ENCODE data around the gene RPL10.

RPL10 gene

DNA sequence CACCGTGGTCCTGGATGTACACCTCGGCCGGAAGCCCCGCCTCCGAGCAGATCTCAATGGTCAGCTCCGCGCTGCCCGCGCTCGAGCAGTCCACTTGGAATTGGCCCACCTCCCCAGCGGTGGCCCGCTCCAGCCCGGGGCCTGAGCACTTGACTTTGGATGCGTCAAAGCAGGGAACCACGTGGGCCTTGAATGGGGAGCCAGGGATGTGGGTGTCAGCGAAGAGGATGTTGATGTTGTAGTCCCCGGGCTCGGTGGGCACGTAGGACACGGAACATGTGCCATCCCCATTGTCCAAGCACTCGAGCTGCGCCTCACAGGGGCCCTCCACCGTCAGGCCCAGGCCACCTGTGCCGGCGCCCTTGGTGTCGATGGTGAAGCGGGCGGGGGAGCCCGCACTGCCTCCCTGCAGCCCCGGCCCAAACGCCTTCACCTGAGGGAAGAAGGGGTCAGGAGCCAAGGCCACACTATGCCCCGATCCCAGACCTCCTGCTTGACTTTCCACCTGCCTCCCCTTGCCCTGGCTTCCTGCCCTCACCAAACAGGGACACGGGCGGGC lies 37.9 kb upstream of the RPL10 start:
- in situ Hi-C loops (cut with MboI; ENCODE audit: low sequenced_read_pairs) = no loop called here

DNA sequence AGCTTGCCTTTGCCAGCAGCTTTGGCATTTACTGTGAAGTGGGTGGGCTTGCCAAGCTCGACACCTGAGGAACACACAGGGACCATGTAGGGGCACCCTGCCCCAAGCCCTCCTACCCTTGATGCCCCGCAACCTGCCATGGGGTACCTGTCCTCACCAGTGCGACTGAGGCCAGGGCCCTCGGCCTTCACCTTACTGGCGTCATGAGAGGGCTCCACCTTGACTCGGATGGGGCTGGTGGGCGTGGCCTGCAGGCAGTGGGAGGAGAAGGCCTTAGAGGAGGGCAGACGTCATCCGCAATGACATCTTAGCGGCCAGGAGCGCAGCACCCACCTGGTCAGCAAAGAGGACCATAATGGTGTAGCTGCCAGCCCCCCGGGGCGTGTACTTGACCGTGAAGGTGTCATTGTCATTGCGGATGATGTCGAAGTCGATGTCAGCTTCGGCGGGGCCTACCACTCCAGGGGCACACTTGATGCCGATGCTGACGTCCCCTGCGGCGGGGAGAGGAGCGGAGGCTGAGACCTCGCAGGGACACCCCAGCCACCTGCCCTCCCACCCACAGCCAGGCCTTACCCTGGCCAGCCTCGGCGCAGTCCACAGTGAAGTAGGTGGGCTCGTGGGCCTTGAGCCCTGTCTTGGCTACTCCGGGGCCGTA lies 36.0 kb upstream of the RPL10 start:
- in situ Hi-C loops (cut with MboI; ENCODE audit: low sequenced_read_pairs) = no loop called here

DNA sequence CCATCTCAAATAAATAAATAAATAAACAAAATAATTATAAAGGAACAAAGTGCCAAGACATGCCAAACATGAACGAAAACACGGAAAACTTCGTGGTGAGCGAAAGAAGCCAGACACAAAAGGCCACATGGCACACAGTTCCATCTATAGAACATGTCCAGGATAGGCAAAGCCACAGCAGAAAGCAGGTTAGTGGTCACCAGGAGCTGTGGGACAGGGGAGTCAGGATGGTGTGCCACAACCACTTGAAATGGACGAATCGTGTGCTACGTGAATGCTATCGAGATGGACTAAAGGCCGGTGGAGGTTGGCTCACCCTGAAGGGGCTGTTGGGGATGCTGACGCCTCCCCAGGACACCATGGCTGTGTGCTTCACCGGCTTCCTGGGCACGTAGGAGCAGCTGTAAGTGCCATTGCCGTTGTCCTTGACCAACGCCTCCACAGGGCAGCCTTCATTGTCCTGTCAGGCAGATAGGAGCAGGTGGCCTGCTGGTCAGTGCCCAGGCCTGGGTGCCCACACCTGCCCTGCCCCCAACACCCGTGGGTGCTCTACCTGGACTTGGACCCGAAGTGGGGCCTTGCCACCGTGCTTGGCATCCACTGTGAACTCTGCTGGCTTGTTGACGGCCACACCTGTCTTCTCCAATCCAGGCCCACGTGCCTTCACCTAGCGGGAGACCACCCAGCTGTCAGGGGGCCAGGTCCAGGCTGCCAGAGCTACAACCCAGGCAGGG lies 34.3 kb upstream of the RPL10 start:
- in situ Hi-C loops (cut with MboI; ENCODE audit: low sequenced_read_pairs) = no loop called here

DNA sequence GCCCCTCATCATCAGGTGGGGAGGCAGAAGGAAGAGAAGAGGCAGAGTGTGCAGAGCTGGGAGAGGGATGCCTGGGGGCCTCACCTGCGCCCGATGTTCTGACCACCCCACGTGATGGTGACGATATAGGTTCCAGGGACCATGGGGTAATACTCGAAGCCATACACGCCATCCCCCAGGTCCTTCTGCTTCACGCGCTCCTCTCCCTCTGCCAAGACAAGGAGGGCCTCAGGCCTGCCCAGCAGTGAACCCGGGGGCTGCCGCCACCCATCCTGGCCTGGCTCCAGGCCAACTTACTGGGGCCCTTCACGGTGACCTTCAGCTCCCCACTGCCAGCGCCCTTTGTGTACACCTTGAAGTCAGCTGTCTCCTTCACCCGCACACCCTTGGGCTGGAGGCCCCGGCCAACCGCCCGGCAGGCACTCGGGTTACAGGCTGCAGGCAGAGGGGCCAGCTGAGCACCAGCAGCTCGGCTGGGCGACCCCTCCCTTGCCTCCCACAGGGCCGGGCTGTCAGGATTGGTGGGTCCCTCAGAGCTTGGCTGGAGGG lies 33.1 kb upstream of the RPL10 start:
- in situ Hi-C loops (cut with MboI; ENCODE audit: low sequenced_read_pairs) = no loop called here

DNA sequence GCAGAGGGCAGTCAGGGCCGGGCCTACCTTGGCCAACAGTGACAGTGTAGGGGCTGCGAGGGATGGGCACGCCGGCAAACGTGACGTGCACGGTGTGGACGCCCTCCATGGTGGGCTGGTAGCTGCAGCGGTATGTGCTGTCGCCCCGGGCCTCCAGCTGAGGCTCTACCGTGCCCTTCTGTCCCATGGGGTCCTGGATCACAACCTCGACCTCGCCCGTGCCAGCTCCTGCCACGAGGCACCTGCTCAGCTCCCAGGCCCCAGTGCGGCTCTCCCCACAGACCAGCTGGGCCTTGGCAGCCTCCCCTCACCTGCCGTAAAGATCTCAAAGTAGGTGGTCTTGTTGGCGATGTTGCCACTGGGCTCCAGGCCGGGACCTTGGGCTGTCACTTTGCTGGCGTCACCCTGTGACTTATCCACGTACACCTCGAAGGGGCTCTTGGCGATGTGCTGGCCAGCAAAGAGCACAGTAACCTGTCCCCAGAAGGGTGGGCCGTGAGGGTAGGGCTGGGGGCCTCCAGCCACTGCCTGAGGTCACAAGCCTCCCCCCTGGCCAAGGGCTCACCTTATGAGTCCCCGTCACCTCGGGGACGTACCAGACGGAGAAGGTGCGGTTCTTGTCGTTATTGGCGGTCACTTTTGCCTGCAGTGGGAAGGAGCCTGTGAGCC lies 32.0 kb upstream of the RPL10 start:
- in situ Hi-C loops (cut with MboI; ENCODE audit: low sequenced_read_pairs) = no loop called here

DNA sequence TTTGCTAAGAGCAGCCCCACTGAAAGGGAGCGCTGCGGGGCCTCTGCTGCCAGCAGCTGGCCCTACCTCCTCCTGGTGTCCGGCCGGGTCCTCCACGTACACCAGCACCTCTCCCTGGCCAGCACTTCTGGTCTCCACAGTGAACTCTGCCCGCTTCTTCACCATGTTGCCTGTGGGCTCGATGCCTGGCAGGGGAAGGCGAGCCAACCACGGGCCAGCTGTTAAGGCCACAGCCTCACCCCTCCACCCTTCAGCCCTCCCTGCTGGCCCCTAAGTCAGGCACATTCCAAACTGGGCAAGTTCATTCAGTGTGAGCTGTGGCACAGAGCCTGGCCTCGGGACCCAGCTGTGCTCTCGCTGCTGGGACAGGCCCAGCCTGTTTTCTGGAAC lies 31.5 kb upstream of the RPL10 start:
- in situ Hi-C loops (cut with MboI; ENCODE audit: low sequenced_read_pairs) = no loop called here

DNA sequence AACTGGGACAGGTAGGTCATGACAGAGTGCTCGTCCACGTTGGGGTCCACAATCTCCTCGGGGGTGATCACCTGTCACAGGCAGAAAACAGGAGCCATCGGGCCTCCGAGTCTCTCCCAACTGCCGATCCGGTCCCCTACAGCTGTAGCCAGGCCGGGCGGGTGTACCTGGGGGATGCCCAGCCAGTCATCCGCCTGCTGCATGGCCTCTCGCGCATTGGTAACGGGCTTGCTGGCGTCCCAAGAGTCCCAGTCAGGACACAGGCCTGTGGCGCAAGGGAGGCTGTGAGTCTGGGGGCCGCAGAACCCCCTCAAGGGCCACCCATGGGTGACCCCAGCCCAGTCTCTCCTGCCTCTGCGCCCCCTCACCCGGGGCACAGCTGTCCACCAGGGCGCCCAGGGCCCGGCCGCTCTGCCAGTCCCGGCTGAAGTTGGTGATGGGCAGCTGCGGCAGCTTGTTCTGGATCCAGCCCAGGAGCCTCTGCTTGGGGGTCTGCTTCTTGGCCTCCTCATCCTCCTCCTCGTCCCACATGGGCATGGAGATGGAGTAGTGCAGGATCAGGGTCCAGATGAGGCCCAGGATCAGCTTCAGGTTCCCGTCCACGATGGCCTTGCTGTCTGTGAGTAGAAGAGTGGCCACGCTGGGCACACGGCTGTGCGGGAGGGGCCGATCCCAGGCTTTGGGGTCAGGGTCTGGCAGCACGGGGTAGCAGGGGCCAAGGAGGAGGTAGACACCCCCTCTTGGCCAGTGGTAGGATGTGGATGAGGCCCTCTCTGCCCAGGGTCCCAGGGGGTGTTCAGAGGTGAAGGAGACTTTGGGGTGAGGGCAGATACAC lies 30.5 kb upstream of the RPL10 start:
- in situ Hi-C loops (cut with MboI; ENCODE audit: low sequenced_read_pairs) = no loop called here

DNA sequence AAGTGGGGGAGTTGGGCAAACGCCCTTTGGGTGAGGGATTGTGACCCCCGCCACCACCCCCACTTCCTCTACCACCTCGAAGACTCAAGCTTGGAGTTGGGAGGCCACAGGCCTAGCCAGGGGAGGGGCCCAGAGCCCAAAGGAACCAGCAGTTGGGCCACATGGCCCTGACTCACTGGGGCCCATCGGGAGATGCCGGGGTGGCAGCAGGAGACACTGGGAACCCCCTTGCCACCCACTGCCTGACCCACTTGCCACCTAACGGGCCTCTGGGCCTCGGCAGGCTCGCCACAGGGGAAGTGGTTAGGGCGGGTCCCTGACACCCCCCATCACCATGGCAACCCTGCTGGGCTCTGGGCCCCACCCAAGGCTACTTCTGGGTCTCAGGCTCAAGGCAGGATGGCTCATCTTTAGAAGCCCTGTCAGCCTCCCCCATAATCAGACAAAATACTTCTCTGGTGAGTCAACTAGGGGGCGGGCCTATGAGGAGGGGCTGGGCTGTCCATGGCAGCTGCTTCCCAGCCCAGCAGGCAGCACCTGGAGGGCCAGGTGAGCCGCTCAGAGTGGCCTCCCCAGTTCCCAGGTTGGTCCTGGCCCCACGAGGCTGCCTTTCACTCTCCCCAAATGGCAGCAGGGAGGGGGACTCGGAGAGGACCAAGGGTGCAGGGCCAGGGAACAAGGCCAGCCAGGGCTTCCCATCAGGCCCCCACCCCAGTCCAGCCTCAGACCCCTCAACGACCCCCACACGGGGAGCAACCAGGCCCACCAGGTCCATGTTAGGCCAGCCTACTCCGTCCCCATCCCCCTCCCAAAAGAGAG lies 29.3 kb upstream of the RPL10 start:
- in situ Hi-C loops (cut with MboI; ENCODE audit: low sequenced_read_pairs) = no loop called here

DNA sequence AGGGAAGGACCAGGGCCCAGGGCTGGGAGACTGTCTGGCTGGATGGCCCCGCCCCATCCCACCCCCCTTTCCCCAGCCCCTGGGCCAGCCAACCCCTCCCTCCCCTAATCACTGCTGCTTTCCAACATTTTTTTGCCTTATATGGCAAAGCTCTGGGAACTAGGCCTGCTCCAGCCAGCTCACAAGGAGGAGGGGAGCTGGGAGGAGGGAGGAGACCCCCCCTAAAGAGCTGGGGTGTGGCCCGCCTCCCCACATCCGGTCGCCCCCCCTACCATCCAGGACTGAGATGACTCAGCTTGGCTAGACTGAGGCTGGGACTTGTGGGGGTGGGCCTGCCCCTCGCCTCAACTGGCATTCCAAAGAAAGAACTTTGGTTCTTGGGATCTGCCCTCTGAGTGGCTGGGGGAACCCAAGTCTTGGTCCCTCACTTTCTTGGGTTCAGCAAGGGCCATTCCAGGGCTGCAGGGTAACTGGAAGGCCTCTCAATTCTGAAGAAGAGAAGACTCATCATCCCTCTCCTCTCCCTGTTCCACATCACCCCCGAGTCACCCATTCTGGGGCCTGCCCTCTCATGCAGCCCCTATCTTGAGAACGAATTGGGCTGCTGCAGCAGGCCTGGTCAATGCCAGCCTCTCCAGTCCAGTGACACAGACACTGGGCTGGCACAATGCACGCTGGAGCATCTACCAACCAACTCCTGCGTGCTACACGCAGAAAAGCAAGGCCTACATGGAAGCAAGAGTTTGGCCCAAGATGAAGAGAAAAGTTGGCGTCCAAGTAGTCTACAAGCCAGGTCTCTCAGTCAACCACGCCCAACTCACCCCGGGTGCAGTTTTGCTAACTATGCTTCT lies 28.5 kb upstream of the RPL10 start:
- in situ Hi-C loops (cut with MboI; ENCODE audit: low sequenced_read_pairs) = no loop called here

DNA sequence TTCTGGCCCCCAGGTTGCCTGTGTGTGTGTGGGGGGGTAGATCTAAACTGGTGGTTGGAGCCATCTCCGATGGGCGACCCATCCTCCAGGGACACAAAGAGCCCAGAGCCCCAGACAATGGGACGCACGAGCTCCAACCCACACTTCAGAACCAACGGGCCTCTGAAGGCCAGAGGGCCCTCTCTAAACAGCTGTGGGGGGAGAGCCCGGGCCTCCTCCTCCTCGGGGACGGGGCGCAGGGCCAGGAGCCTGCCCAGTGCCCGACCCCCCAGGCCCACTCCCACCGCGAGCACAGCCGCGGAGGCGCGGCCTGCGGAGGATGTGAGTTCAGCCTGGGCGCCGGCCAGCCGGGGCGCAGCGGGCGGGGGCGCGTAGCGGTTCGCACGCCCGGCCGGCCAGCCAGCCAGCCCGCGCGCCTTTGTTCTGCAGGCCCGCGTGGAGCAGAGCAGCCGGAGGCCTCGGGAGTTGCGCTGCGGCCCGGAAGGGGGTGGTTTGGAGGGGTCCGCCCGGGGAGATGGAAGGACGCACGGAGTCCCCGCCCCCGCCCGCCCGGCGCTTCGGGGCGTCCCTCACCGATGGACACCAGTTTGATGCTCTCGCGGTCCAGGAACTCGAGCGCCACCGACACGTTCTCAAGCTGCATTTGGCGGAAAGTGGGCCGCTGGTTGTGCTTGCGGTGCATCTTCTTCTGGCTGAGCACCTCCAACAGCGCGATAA lies 27.7 kb upstream of the RPL10 start:
- in situ Hi-C loops (cut with MboI; ENCODE audit: low sequenced_read_pairs) = no loop called here

DNA sequence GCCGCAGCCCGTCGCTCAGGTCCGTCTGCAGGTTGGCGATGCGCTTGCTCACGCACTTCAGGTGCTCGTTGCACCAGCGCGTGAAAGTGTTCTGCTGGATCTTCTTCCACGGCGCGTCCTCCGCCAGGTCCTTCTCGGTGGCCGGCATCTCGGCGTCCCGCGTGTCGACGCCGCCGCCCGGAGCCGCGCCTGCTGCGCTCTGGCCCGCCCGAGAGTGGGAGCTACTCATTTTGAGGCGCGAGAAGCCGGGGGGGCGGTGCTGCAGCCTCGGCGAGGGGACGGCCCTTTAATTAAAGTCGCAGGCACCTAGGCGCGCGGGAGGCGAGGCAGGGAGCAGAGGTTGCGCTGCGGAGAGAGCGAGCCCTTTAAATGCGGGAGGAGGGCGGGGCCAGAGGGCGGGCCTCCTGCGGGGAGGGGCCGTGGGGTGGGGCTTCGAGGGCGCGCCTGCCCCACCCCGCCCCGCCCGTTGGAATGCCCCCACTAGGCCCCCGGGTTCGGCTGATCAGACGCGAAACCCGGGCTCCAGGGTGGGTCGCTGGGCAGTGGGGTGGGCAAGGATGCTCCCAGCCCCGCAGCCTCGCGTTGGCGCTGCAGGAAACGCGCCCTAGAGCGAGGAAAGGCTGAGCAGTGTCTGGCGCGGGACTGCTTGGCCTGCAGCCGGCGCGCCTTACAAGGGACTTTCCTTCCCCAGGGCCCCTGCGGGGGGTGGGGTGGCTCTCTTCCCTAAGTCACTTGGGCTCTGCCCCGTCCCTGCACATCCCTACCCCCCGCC lies 27.0 kb upstream of the RPL10 start:
- in situ Hi-C loops (cut with MboI; ENCODE audit: low sequenced_read_pairs) = no loop called here

DNA sequence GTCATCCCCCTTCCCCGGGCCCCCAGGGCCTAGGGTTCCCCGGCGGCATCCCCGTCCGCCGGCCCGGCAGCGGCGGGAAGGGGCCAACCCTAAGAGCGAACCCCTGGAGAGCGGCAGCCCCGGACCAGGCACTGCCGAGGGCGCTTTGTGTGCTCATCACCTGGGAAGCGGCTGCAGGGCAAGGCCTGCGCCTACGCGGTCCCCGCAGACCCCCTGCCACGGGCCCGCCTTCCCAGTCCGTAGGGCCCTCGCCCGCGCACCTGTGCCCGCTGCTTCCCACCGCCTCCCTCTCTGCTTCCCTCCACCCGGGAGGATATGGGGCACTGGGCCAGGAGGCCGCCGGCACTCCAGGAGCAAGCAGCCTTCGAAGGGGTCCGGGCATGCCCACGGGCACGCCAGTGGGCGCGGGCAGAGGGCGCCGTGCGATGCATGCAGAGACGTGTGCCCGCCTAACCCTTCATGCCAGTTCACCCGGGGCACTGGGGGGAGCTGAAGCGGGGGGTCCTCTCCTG lies 26.3 kb upstream of the RPL10 start:
- in situ Hi-C loops (cut with MboI; ENCODE audit: low sequenced_read_pairs) = no loop called here

DNA sequence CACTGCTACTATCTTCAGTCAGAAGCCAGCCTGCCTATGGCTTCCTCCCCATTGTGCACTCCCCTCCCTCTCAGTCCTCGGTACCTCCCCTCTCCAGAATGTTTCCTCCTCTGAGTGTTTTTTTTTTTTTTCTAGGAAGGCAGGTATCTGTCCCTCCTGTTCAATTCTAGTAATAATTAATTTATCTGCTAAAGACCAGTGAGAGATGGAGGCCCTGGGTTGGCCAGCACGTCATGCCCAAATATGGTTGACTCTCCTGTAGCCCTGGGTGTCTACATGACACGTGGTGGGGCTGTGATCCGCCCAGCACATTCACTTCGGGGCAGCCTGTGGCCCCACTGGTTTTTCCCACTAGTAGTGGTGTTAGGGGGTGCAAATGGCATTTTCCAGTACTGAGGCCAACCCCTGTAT lies 25.6 kb upstream of the RPL10 start:
- in situ Hi-C loops (cut with MboI; ENCODE audit: low sequenced_read_pairs) = no loop called here

DNA sequence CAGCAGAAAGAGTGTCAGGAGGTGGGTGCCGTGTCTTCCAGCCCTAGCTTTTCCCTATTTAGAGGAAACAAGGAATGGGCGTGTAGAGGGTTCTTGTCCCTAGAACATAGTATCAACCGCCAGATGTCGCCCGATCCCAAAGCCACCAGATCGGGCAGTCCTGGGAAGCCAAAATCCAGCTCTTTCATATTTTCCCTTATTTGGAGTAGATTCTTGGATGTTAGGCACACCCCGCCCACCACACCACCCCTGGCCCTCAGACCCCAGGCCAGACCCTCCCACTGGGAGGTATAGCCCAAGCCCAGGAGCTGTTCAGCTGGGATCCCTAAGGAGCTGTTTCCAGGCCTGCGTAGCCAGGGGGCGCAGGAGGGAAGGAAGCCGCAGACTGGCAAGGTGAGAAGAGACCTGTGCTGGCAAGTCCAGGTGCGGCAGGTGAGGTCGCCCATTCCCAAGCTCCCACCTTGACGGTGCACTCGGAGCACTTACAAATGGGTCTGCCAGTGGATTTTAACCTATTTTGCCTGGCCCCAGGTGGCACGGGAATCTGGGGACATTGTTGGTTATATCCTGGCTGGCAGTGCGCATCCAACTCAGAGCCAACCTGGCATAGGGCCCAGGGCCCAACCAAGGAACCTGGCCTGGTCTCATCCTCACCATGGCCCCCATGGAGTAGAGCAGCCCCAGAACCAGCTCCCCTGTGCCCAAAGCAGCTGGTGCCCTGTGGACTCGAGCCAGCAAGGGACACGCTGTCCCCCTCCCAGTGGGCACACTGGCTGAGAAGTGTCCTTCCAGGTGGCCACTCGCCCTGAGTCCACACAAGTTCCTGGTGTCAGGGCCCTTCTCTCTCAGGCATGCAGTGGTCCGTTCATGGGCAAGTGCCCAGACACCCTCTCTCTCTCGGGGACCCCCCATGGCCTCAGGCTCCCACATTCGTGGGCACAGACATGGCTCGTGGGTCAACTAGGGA lies 24.6 kb upstream of the RPL10 start:
- in situ Hi-C loops (cut with MboI; ENCODE audit: low sequenced_read_pairs) = no loop called here

DNA sequence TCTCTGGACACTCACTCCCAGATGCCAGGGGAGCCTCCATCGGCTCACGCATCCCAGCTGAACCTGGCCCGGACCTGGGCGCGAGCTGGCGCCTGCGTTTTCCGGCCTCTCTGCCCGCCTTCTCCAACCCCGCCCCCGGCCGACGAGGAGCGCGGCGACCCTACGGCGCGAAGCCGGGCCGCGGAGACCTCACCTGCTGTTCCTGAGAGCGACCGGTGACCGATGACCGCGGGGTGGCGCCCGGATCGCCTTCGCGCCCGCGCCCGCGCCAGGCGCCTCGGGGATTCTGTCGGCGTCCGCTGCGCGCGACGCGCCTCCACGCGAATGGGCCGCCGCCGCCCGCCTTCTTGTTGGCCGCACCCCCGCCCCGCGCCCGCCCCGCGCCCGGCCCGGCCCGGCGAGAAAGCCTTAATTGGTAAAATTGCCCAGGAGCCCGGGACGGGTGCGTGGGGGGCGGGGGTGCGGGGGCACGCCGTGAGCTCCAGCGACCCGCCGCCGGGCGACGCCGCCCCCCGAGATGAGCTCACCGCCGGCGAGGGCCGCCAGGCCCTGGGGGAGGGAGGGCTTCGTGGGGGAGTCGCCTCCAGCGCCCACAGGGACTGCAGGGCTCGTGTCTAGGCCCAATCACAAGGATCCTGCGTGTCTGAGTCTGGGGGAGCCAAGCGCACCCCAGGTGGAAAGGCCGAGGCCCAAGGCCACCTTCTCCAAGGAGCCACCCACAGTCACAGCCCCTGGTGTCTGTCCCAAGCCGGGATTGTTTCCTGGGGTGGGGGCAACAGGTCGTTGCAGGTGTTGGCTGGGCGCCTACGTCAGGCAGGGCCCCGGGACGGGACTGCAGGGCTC lies 23.6 kb upstream of the RPL10 start, which contains the start of gene FLNA:
Gene FLNA, minus strand, starts transcription at position 322 of the 843 bp plus-strand sequence. CDS start 3,389 bp downstream, outside the sequence.
- in situ Hi-C loops (cut with MboI; ENCODE audit: low sequenced_read_pairs) = no loop called here

Measured in HL-60/S4 (cell line).